ENCODE data around the gene RPL31.

The RPL31 gene

DNA sequence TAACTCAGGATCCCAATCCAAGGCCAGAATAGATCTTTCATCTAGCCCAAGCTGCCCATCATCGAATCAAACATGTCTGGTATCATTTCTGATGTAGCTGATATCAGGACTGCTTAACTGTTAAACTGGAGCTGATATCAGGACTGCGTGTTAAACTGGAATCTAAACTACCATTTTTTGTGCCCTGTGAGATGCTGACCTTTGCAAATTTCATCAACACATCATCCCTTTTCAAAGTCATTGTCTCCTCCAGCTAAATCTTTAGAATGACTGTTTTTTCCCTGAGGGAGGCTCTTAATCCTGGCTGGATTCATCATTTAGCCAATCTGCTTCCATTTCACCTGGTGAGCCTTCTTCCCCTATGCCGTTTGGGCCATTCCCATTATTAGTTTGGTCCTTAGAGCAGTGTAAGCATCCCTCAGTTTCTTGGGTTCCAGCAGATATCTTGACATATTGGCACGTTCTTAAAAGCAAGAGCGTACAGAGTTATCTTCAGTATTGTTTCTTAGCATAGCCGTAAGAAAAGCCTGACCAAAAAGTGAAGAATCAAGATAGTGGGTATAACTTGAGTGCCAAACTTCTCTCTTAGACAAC is 12.3 kb downstream of the RPL31 start:
- in situ Hi-C loops (cut with MboI; ENCODE audit: low sequenced_read_pairs): loop anchor here (25.0 kb wide), 1 partner anchor 373 kb away; the partner anchor contains the start of gene CREG2

DNA sequence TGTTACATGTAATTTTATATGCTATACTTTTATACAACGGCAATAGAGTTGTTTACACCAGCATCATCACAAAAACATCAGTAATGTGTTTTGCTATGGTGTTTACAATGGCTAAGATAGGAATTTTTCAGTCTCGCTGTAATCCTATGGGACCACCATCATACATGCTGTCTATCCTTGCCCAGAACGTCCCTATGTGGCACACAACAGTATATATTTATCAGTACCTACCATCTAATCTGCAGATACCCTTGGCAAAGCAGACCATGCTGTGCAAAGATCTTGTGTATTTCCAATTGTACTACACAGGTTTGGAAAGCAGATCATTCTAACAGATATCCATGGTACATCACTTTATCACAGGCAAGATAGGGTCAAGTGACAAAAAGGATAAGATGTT is 15.3 kb downstream of the RPL31 start:
- in situ Hi-C loops (cut with MboI; ENCODE audit: low sequenced_read_pairs): loop anchor here (25.0 kb wide), 1 partner anchor 370 kb away; the partner anchor contains the start of gene CREG2

DNA sequence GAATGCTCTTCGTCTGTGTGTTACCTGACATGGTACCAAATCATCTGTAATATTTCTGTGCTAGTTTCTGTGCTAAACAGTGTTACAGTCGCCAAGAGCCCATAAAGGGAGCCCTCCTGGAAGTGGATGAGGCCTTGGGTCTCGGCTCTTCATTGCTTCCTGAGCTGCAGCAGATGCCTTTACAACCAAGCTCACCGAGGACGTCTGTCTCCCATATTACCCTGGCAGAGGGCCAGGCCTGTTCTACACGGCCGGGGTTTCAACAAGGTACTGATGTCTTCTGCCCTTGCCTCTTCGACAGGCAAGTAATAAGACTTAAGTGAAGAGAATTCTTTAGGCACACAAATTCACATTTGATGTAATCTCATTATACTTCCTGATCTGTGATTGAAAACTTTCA is 16.8 kb downstream of the RPL31 start:
- in situ Hi-C loops (cut with MboI; ENCODE audit: low sequenced_read_pairs): loop anchor here (25.0 kb wide), 1 partner anchor 368 kb away; the partner anchor contains the start of gene CREG2

- in situ Hi-C loops (cut with MboI; ENCODE audit: low sequenced_read_pairs): loop anchor here (10.0 to 25.0 kb wide), 2 partner anchors 133 to 365 kb away; partner anchors contain the start of genes CREG2 and TBC1D8
Observed at GRCh38 chr2:101022221-101022620, 20.1 kb downstream of the RPL31 start.

- in situ Hi-C loops (cut with MboI; ENCODE audit: low sequenced_read_pairs): loop anchor here (10.0 to 25.0 kb wide), 2 partner anchors 131 to 364 kb away; partner anchors contain the start of genes CREG2 and TBC1D8
Observed at GRCh38 chr2:101023327-101024107, 21.4 kb downstream of the RPL31 start.

DNA sequence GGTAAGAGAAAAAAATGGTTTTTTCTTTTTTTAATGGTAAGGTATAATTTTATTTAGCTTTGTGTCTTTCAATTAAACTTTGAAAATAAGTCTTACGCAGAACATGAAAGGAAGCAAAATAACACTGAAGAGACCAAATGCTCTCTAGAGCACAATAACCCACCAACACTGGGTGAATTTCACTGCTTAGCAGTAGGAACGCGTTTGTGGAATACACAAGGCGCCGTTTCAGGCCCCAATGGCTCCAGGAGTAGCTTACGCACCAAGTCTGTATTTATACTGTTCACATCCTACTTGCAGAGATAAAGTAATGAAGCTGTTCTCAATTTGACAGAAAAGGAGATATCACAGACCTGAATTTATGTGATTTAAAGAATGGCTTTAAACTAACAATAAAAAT is 23.5 kb downstream of the RPL31 start:
- in situ Hi-C loops (cut with MboI; ENCODE audit: low sequenced_read_pairs): loop anchor here (10.0 kb wide), 1 partner anchor 129 kb away; the partner anchor contains the start of gene TBC1D8

- in situ Hi-C loops (cut with MboI; ENCODE audit: low sequenced_read_pairs): loop anchor here (10.0 kb wide), 1 partner anchor 129 kb away; the partner anchor contains the start of gene TBC1D8
Observed at GRCh38 chr2:101026253-101026701, 24.2 kb downstream of the RPL31 start.

GRCh38 chr2:101026923-101027469 is 24.9 kb downstream of the RPL31 start:
- in situ Hi-C loops (cut with MboI; ENCODE audit: low sequenced_read_pairs): loop anchor here (10.0 kb wide), 1 partner anchor 128 kb away; the partner anchor contains the start of gene TBC1D8

DNA sequence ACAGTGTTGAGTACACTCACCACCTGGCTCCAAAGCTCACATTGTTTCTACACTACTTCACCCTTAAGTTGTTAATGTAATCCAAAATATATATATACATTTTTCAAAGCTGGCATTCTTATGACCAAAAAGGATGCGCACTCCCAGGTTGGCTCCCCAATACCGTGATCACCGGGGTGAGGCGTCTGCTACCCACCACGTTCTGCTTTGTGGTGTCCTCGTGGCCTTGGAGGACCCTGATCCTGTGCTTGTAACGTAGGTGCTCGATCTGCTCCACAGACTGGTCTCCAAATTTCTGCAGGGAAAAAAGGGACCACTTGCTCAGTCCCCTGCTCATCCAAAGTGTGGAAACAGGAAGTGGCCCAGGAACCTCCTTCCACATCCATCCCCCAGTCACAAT is 25.8 kb downstream of the RPL31 start:
- in situ Hi-C loops (cut with MboI; ENCODE audit: low sequenced_read_pairs): loop anchor here (10.0 kb wide), 1 partner anchor 127 kb away; the partner anchor contains the start of gene TBC1D8

- in situ Hi-C loops (cut with MboI; ENCODE audit: low sequenced_read_pairs): no loop called here
Observed at GRCh38 chr2:101030866-101031554, 28.9 kb downstream of the RPL31 start.

DNA sequence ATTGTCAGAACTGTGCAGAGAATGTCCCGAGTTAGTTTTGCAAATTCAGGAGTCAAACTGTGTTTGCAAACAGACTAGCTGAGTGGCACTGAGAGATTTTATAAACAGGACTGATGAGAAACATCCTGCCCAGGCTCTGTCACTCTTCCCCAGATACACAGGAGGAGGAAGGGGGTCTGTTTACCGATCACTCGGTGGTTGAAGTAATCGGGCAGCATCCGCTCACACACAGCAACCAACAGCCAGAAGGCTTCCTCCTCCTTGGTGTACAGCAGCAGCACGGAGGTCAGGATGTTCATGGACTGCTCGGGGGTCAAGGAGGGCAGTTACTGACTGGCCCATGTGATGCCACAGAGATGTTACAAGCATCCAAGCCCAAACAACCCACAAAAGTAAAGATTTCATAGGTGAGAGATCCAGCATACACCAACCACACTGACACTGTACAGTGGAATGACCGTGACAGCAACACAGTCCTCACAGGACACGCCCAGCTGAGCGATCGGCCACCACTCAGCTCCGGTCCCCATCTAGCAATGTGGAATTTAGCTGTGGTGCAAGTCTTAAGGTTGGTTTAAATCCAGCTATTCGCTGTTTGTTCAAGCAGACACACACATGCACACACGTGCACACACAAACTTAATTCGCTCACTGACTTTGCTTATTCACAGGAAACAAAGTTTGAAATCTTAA is 30.1 kb downstream of the RPL31 start:
- in situ Hi-C loops (cut with MboI; ENCODE audit: low sequenced_read_pairs): no loop called here

GRCh38 chr2:101036562-101036961 is 34.5 kb downstream of the RPL31 start:
- in situ Hi-C loops (cut with MboI; ENCODE audit: low sequenced_read_pairs): no loop called here

GRCh38 chr2:101037161-101037755 is 35.2 kb downstream of the RPL31 start:
- in situ Hi-C loops (cut with MboI; ENCODE audit: low sequenced_read_pairs): no loop called here

DNA sequence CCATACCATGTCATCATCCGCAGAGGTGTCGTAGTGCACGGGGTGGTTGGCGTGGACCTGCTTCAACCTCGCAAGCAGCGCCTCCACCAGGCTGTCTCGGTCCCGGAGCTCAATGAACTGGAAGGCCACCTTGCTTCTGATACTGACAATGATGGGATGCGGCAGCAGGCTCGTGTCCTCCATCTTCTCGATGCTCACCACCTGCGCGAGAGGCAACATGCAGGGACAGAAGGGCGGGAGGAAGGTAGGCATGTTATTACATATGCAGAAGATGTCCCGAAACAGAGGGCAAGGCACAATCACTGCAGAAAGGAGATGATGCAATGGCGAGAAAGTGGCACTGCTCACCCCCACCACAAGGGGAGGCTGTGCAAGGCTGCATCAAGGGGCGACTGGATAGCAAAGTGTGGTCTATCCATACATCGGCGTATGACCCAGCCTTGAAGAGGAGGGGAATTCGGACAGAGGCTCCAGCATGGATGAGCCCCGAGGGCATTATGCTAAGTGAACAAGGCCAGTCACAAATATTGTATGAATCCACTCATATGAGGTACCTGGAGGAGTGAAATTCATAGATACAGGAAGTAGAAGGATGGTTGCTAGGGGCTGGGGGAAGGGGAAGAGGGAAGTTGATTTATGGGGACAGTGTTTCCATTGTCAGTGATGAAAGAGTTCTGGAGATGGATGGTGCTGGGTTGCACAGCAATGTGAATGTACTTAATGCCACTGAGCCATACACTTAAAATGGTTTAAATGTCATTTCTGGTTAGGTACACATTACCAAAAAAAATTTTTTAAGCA is 36.6 kb downstream of the RPL31 start:
- in situ Hi-C loops (cut with MboI; ENCODE audit: low sequenced_read_pairs): no loop called here

GRCh38 chr2:101040072-101040471 is 38.0 kb downstream of the RPL31 start:
- in situ Hi-C loops (cut with MboI; ENCODE audit: low sequenced_read_pairs): no loop called here

- in situ Hi-C loops (cut with MboI; ENCODE audit: low sequenced_read_pairs): no loop called here
Observed at GRCh38 chr2:101040761-101041160, 38.7 kb downstream of the RPL31 start.

- in situ Hi-C loops (cut with MboI; ENCODE audit: low sequenced_read_pairs): no loop called here
Observed at GRCh38 chr2:101041413-101041812, 39.3 kb downstream of the RPL31 start.

- in situ Hi-C loops (cut with MboI; ENCODE audit: low sequenced_read_pairs): no loop called here
Observed at GRCh38 chr2:101045330-101045729, 43.2 kb downstream of the RPL31 start.

Measured in HL-60/S4 (cell line).